ENCODE data around the gene ACSF3. TPM values are rescaled to one million over a fixed set of nuclear protein-coding genes. Genes with fewer than 3 reads are reported as not detected.

ACSF3 gene
- total and polyA plus RNA-seq, 2 donors (not counting 1 experiment from before 2014, with no cell fraction given) = 45.2 to 113 TPM

DNA sequence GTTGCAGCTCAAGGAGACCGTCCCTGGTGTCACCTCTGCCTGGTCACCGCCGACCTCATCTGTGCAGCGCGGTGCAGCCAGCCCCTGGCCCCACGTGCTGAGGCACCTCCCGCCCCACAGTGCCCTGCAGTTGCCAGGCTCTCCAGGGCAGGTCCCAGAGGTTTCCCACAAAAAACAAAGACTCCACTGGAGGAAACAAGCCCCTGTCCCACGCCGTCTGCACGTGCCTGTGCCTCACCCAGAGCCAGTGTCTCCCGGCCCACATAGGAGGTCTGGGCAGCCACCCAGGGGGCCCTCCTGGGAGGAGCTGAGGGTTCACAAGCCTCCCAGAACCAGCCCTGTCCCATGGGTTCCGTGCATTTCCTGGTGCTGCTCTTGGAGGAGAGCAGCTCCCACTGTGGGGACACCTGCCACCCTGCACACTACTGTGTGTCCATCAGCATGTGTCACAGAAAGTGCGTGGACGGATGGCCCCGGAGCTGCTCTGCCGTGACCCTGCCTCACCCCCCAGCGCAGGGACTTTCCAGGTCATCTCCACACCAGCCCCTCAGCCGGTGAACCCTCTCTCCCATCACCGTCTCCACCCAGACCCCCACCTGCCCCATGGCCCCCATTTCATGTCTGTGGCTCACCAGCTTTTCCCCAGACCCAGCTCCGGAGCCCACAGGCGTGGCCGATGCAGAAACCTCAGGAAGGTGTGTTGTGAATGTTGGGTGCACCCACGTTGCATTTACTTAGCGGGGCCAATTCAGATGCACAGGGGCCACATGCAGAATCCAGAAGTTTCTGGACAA is 60.9 kb downstream of the ACSF3 start:
- Histone ChIP-seq H3K4me2 (replicated peaks; ENCODE audit: low read depth, low read length, poor library complexity, severe bottlenecking) (no peak overlapping the region), H3K9ac (ENCODE audit: low read length) (no peak overlapping the region), H3K9me3 (ENCODE audit: control extremely low read depth in 1 of 3, control insufficient read depth in 2 of 3, insufficient read depth in 1 of 3, low read length in 2 of 3) (peaks cover 0 to 11% (median 1%) of the 10 kb centered on the region in 3 donors), H3K4me1 (ENCODE audit: control insufficient read depth in 2 of 2, insufficient read depth in 2 of 2, low read length in 2 of 2) (no peaks in the 10 kb centered on the region), H3K4me3 (ENCODE audit: control extremely low read depth in 1 of 5, extremely low read depth in 1 of 5, insufficient read depth in 1 of 5, low read depth in 2 of 5, low read length in 4 of 5) (no peak overlapping the region), H3K79me2 (ENCODE audit: control insufficient read depth, insufficient read depth, low read length) (no peaks in the 10 kb centered on the region), H3K27me3 (replicated peaks in 1 of 4; ENCODE audit: control extremely low read depth in 1 of 4, control insufficient read depth in 3 of 4, insufficient read depth in 4 of 4, low read length in 3 of 4) (no peaks in the 10 kb centered on the region), H3K36me3 (replicated peaks in 1 of 2; ENCODE audit: control extremely low read depth in 1 of 2, control insufficient read depth in 1 of 2, extremely low read depth in 1 of 2, insufficient read depth in 2 of 2, low read length in 1 of 2) (peaks cover 0 to 16% of the 10 kb centered on the region in 2 experiments), H4K20me1 (ENCODE audit: control insufficient read depth, insufficient read depth, low read length, poor library complexity, severe bottlenecking) (peaks cover 7% of the 10 kb centered on the region), H2AFZ (ENCODE audit: insufficient read depth, low read depth, low read length, poor library complexity, severe bottlenecking) (no peak overlapping the region), H3K27ac (ENCODE audit: low read length in 2 of 2) (no peak overlapping the region)
- ChIA-PET POLR2A (no interaction called here), CTCF (interaction anchor here (1.3 kb wide), 1 partner anchor 39 kb away, joined by 3 read pairs; no protein-coding TSS in a partner anchor)
- no peak overlapping the region for H3K4me3 Mint-ChIP-seq
- intact Hi-C loops (cut with micrococcal nuclease) = no loop called here
- ATAC-seq (ENCODE audit: low read depth) (no peak), DNase-seq (no peak)
- peak overlapping the region; percentile 26 for H3K27ac Mint-ChIP-seq
- no peaks in the 10 kb centered on the region for H3K27me3 Mint-ChIP-seq
- H3K9me3 Mint-ChIP-seq (ENCODE audit: insufficient read depth) = no peaks in the 10 kb centered on the region
- no peak for TF ChIP-seq EZH2 (IDR thresholded peaks at IDR 0.05; ENCODE audit: borderline replicate concordance, insufficient read depth, low read depth, low read length, poor library complexity, severe bottlenecking)
- TF ChIP-seq, protein P1, sequence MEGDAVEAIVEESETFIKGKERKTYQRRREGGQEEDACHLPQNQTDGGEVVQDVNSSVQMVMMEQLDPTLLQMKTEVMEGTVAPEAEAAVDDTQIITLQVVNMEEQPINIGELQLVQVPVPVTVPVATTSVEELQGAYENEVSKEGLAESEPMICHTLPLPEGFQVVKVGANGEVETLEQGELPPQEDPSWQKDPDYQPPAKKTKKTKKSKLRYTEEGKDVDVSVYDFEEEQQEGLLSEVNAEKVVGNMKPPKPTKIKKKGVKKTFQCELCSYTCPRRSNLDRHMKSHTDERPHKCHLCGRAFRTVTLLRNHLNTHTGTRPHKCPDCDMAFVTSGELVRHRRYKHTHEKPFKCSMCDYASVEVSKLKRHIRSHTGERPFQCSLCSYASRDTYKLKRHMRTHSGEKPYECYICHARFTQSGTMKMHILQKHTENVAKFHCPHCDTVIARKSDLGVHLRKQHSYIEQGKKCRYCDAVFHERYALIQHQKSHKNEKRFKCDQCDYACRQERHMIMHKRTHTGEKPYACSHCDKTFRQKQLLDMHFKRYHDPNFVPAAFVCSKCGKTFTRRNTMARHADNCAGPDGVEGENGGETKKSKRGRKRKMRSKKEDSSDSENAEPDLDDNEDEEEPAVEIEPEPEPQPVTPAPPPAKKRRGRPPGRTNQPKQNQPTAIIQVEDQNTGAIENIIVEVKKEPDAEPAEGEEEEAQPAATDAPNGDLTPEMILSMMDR (IDR thresholded peaks at IDR 0.05) = no peak
- peaks cover 22% of the 10 kb centered on the region for H3K4me1 Mint-ChIP-seq
- 78% methylated on average over 18 of the region's 24 CpGs for WGBS (ENCODE audit: insufficient coverage)

DNA sequence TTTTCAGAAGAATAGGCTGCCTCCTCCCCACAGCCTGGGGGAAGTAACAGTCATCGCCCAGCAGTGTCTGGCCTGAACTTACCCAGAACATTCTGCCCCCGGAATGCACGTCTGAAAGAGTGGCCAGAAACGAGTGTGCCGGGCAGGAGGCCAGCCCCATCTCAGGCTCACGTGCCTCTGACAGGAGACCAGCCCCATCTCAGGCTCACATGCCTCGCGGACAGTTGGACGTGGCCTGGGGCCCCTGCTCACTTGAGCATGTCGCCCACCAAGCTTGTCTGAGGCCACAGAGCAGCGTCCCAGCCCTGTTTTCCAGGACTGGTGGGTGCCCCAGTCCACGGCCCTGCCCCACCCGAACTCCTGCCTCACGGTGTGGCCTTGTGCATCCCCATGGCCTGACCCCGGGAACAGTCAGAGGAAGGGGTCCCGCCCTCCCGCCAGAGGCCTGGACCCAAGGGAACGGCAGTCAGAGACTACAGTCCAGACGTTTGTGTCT is 61.6 kb downstream of the ACSF3 start:
- Histone ChIP-seq H2AFZ (ENCODE audit: insufficient read depth, low read depth, low read length, poor library complexity, severe bottlenecking) (no peak overlapping the region), H3K27ac (ENCODE audit: low read length in 2 of 2) (no peak overlapping the region), H3K9me3 (ENCODE audit: control extremely low read depth in 1 of 3, control insufficient read depth in 2 of 3, insufficient read depth in 1 of 3, low read length in 2 of 3) (peaks cover 0 to 4% (median 0%) of the 10 kb centered on the region in 3 donors), H3K79me2 (ENCODE audit: control insufficient read depth, insufficient read depth, low read length) (no peaks in the 10 kb centered on the region), H4K20me1 (ENCODE audit: control insufficient read depth, insufficient read depth, low read length, poor library complexity, severe bottlenecking) (peaks cover 7% of the 10 kb centered on the region), H3K4me3 (ENCODE audit: control extremely low read depth in 1 of 5, extremely low read depth in 1 of 5, insufficient read depth in 1 of 5, low read depth in 2 of 5, low read length in 4 of 5) (no peak overlapping the region), H3K4me1 (ENCODE audit: control insufficient read depth in 2 of 2, insufficient read depth in 2 of 2, low read length in 2 of 2) (no peaks in the 10 kb centered on the region), H3K27me3 (replicated peaks in 1 of 4; ENCODE audit: control extremely low read depth in 1 of 4, control insufficient read depth in 3 of 4, insufficient read depth in 4 of 4, low read length in 3 of 4) (no peaks in the 10 kb centered on the region), H3K36me3 (replicated peaks in 1 of 2; ENCODE audit: control extremely low read depth in 1 of 2, control insufficient read depth in 1 of 2, extremely low read depth in 1 of 2, insufficient read depth in 2 of 2, low read length in 1 of 2) (peaks cover 0 to 15% of the 10 kb centered on the region in 2 experiments), H3K9ac (ENCODE audit: low read length) (no peak overlapping the region), H3K4me2 (replicated peaks; ENCODE audit: low read depth, low read length, poor library complexity, severe bottlenecking) (no peak overlapping the region)
- intact Hi-C loops (cut with micrococcal nuclease) = no loop called here
- Mint-ChIP-seq H3K4me3 (no peak overlapping the region), H3K27ac (peak overlapping the region; percentile 26), H3K9me3 (ENCODE audit: insufficient read depth) (no peaks in the 10 kb centered on the region), H3K4me1 (peaks cover 22% of the 10 kb centered on the region), H3K27me3 (no peaks in the 10 kb centered on the region)
- ChIA-PET POLR2A (interaction anchor here (1.7 kb wide), 1 partner anchor 214 kb away, joined by 5 read pairs; no protein-coding TSS in a partner anchor), CTCF (interaction anchor here (1.1 to 1.3 kb wide), 2 partner anchors 36 to 39 kb away, joined by 3 read pairs; no protein-coding TSS in a partner anchor)
- WGBS (ENCODE audit: insufficient coverage) = 66% methylated on average over 19 of the region's 19 CpGs
- DNase-seq (no peak), ATAC-seq (ENCODE audit: low read depth) (peak; percentile 12)
- TF ChIP-seq, protein P1 (IDR thresholded peaks at IDR 0.05) = no peak
- no peak for TF ChIP-seq EZH2 (IDR thresholded peaks at IDR 0.05; ENCODE audit: borderline replicate concordance, insufficient read depth, low read depth, low read length, poor library complexity, severe bottlenecking)

Data from B cell (primary cell).